GM21576 (cell line): ENCODE results near the gene CCSER1.
"Not testable (repeated sequence)": the region's sequence is repeated elsewhere in the genome, so short reads cannot be mapped to it uniquely, and the experiment has no call there.

Experiments
- ATAC-seq: cut with Tn5 transposase; IDR thresholded peaks from one replicate; pipeline ENCODE4 v1.9.1; 2021; ENCODE audit warnings: mild to moderate bottlenecking, moderate library complexity; ENCODE audit not compliant: unreplicated experiment

Gene CCSER1

DNA sequence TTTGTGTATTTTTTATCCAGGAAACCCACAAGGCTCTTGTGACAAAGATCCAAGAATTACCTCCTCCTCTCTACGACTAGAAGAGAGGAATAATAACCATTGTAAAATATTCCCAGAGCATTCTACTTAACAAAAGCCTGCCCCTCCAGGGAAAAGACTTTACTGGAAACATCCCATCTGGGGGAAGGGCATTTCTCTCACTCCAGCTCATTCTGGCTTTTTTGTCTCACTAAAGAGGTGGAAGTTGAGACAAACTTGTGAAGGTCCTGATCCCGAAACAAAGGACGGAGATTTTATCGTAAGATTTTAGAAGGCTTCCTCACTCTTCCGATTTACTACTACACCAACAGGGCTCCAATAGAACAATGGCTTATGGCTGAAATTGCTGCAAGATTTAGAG lies 1484.6 kb downstream of the CCSER1 start:
- no peak for ATAC-seq

DNA sequence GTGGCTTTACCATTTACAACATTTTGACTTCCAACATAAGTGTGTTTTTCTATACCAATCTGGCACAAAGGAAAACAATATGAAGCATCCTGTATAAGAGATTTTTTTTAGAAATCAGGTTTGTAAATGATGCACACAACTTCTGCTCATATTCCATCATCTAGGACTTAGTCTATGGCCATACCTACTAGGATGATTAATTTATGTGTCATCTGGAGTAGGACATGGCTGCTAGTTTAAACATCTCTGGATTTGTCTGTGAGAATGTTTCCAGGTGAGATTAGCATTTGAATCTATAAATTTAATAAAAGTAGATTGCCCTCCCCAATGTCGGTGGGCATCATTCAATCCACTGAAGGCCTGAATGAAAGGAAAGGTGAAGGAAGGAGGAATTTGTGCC lies 1493.8 kb downstream of the CCSER1 start:
- no peak for ATAC-seq

- no peak for ATAC-seq
Observed at GRCh38 chr4:91621446-91621845, 1494.3 kb downstream of the CCSER1 start.

- no peak for ATAC-seq
Observed at GRCh38 chr4:91622925-91623602, 1495.9 kb downstream of the CCSER1 start.

DNA sequence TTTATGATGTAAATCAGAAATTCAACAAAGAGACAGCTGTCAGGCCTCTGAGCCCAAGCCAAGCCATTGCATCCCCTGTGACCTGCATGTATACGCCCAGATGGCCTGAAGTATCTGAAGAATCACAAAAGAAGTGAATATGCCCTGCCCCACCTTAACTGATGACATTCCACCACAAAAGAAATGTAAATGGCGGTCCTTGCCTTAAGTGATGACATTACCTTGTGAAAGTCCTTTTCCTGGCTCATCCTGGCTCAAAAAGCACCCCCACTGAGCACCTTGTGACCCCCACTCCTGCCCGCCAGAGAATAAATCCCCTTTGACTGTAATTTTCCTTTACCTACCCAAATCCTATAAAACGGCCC lies 1496.4 kb downstream of the CCSER1 start:
- ATAC-seq: not testable (repeated sequence)

DNA sequence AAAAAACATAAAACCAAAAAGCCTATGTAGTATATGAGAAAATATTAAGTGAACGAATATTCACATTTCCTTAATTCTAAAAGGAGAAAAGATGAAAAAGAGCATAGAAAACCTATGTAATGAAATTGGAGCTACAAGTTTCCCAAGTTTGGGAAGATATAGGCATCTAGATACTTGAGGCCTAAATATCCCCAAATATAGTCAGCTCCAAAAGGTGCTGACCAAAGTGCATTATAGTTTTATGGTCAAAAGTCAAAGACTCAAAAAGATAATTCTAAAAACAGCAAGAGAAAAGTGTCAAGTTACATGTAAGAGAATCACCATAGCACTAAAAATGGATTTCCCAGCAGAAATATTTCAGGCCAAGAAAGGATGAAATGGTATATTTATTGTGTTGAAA lies 1502.9 kb downstream of the CCSER1 start:
- no peak for ATAC-seq

DNA sequence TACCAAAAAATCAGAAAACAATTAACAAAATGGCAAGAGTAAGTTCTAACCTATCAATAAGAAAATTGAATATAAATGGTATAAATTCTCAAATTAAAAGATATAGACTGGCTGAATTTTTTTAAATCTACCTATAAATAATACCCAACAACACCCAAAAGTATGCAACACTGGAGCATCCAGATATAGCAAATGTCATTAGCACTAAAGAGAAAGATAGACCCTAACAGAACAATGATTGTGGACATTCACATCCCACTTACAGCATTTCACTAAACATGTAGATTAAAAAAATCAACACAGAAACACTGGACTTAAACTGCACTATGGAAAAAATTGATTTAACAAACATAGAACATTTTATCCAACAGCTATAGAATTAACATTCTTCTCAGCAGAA lies 1503.6 kb downstream of the CCSER1 start:
- ATAC-seq: no peak

GRCh38 chr4:91631335-91631734 lies 1504.1 kb downstream of the CCSER1 start:
- no peak for ATAC-seq

DNA sequence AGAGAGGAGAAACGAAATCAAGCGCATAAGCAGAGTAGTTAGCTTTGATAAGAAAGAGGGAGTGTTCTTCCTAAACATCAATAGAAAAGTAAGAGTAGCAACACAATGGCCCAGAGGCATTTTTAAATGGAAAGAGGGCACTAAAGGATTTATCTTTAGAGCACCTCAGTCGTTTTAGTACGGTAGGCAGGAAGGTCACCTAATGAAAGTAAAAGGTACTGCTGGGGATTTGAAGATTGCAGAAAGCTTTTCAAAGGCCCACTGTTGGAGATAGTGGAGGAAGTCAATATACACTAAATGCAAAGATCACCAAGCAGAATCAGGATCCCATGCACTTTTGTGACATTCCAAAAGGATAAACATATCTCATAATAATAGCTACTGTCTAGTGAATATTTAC lies 1508.9 kb downstream of the CCSER1 start:
- no peak for ATAC-seq
